ENCODE data around the gene KPNA2.
"Not testable (repeated sequence)": the region's sequence is repeated elsewhere in the genome, so short reads cannot be mapped to it uniquely, and the experiment has no call there.

The KPNA2 gene

GRCh38 chr17:68035523-68036303 is at the start of gene KPNA2:
TSS of gene KPNA2 (plus strand) at chr17:68035735. CDS start at chr17:68037133, 1,398 bp downstream.
- DNase-seq: peak; percentile 85

GRCh38 chr17:67990909-67991308 is 44.6 kb upstream of the KPNA2 start:
- no peak for DNase-seq

- no peak for DNase-seq
Measured at GRCh38 chr17:67992548-67993152, 42.9 kb upstream of the KPNA2 start.

GRCh38 chr17:67993153-67993997 is 42.2 kb upstream of the KPNA2 start:
- DNase-seq: peak; percentile 72

GRCh38 chr17:67993998-67994361 is 41.6 kb upstream of the KPNA2 start:
- no peak for DNase-seq

- DNase-seq: no peak
Measured at GRCh38 chr17:67994817-67995569, 40.5 kb upstream of the KPNA2 start.

GRCh38 chr17:67995570-67996263 is 39.8 kb upstream of the KPNA2 start:
- DNase-seq: no peak

- DNase-seq: peak; percentile 19
Measured at GRCh38 chr17:67996301-67997171, 39.0 kb upstream of the KPNA2 start, which contains the start of gene C17orf58. TSS of gene C17orf58 (minus strand) at chr17:67996469. CDS start at chr17:67996198, 271 bp downstream.

- no peak for DNase-seq
Measured at GRCh38 chr17:67998466-67998865, 37.1 kb upstream of the KPNA2 start.

GRCh38 chr17:67999291-67999911 is 36.1 kb upstream of the KPNA2 start:
- no peak for DNase-seq

GRCh38 chr17:68004201-68004600 is 31.3 kb upstream of the KPNA2 start:
- DNase-seq: no peak

- no peak for DNase-seq
Measured at GRCh38 chr17:68006797-68007196, 28.7 kb upstream of the KPNA2 start.

GRCh38 chr17:68011199-68011665 is 24.3 kb upstream of the KPNA2 start:
- DNase-seq: peak; percentile 60

GRCh38 chr17:68013385-68013784 is 22.1 kb upstream of the KPNA2 start:
- DNase-seq: no peak

GRCh38 chr17:68015081-68015723 is 20.3 kb upstream of the KPNA2 start:
- no peak for DNase-seq

GRCh38 chr17:68016838-68017237 is 18.7 kb upstream of the KPNA2 start:
- no peak for DNase-seq

- not testable (repeated sequence) for DNase-seq
Measured at GRCh38 chr17:68018493-68018892, 17.0 kb upstream of the KPNA2 start.

GRCh38 chr17:68019336-68019674 is 16.2 kb upstream of the KPNA2 start:
- no peak for DNase-seq

GRCh38 chr17:68019675-68020408 is 15.7 kb upstream of the KPNA2 start:
- DNase-seq: peak; percentile 99
